Stomach (tissue), 9 donors: ENCODE measurements around the gene TEX10. TPM values are rescaled to one million over a fixed set of nuclear protein-coding genes. Genes with fewer than 3 reads are reported as not detected.
"Not testable (repeated sequence)": the region's sequence is repeated elsewhere in the genome, so short reads cannot be mapped to it uniquely, and the experiment has no call there.

Experiments used
- DNase-seq, 2 donors: peaks; one replicate each; pipeline versions ENCODE4 v3.0.0 to v3.0.0-alpha.2; 2013 to 2019
- H3K27ac ChIP-seq, 5 donors: fragments of 200-600 bp in 4 of 5; sonication (generic) in 4 of 5; one replicate each; pipeline ENCODE4 v1.5.1; 2013 to 2019; ENCODE audit warnings: mild to moderate bottlenecking in 1 of 5, moderate library complexity in 1 of 5
- H3K27me3 ChIP-seq, 3 donors: fragments of 200-600 bp; sonication (generic); one replicate each; pipeline ENCODE4 v1.5.1; 2017 to 2019; ENCODE audit warnings: mixed run types in 1 of 3
- H3K36me3 ChIP-seq, 4 donors: fragments of 200-600 bp; sonication (generic); 1 replicate in 3 of 4; 2 replicates in 1 of 4; pipeline ENCODE4 v1.5.1; 2016 to 2019
- H3K4me1 ChIP-seq, 4 donors: fragments of 200-600 bp; sonication (generic); one replicate each; pipeline ENCODE4 v1.5.1; 2016 to 2019
- H3K4me3 ChIP-seq, 4 donors: fragments of 200-600 bp; sonication (generic) in 3 of 4; one replicate each; pipeline ENCODE4 v1.5.1; 2016 to 2019; ENCODE audit warnings: mild to moderate bottlenecking in 1 of 4
- H3K9me3 ChIP-seq, 4 donors: fragments of 200-600 bp; sonication (generic); one replicate each; pipeline ENCODE4 v1.5.1; 2016 to 2019
- CTCF ChIP-seq, 7 experiments: fragments of 450-650 bp in 4 of 7; fragments of 200-600 bp in 3 of 7; sonication (generic) in 3 of 7; IDR thresholded peaks; one replicate each; pipeline ENCODE4 v1.5.1; 2016 to 2019; ENCODE audit warnings: antibody characterized with exemption in 7 of 7, control low read depth in 2 of 7, mild to moderate bottlenecking in 1 of 7
- EP300 ChIP-seq: sonication (generic); formaldehyde crosslinking; IDR thresholded peaks from one replicate; pipeline ENCODE4 v1.6.1; 2017; ENCODE audit warnings: antibody characterized with exemption
- POLR2A ChIP-seq, 4 donors: fragments of 450-650 bp; IDR thresholded peaks; one replicate each; pipeline ENCODE4 v1.6.1; 2016; ENCODE audit warnings: antibody characterized with exemption in 4 of 4, control low read depth in 2 of 4, mild to moderate bottlenecking in 1 of 4, moderate library complexity in 1 of 4
- POLR2AphosphoS5 ChIP-seq, 3 donors: sonication (generic); formaldehyde crosslinking; IDR thresholded peaks; one replicate each; pipeline ENCODE4 v1.6.1; 2016; ENCODE audit warnings: antibody characterized with exemption in 3 of 3
- WGBS, 5 donors: extraction: QIAGEN DNeasy Blood & Tissue Kit in 3 of 5; methylation state at CpG; one replicate each; pipeline versions ENCODE4 v1.1.5 to v1.1.7; 2013 to 2018; 5-methylcytosine and 5-hydroxymethylcytosine counted together
- intact Hi-C: fragments of 100-400 bp; cut with DNase I; formaldehyde crosslinking; loops from one replicate; pipeline ENCODE4 v1.15.1; 2023; ENCODE audit warnings: low total_unique reads
- polyA plus RNA-seq, 3 donors: library from polyadenylated mRNA; stranded (reverse); fragments of 200-250 nt; gene quantifications; one replicate each; pipeline ENCODE4 v1.2.3, GENCODE V29; 2013
- total RNA-seq, 5 donors: library from RNA; depleted of rRNA; stranded (reverse); fragments of >200 nt; gene quantifications; one replicate each; pipeline versions ENCODE4 v1.1.0 to v1.2.3, GENCODE V29; 2014 to 2016
- donor health status: healthy with polysubstance abuse.
- donor health status: Bipolar disorder and iron deficiency.
- donor health status: healthy.

Gene TEX10
- total and polyA plus RNA-seq, 8 donors = 4.9 to 44.9 (median 8.8) TPM

GRCh38 chr9:100350188-100350587 lies 2.6 kb downstream of the TEX10 start:
- H3K27ac ChIP-seq = no peak overlapping the region
- H3K27me3 ChIP-seq = no peaks in the 10 kb centered on the region
- peaks cover 13 to 39% (median 23%) of the 10 kb centered on the region in 4 donors for H3K4me1 ChIP-seq
- 91 to 100% (median 97%) methylated on average over 1 of the region's 1 CpG for WGBS, 5 donors
- intact Hi-C loops = no loop called here
- DNase-seq = no peak
- H3K4me3 ChIP-seq = no peak overlapping the region
- H3K9me3 ChIP-seq = no peaks in the 10 kb centered on the region
- TF ChIP-seq POLR2A (IDR thresholded peaks at IDR 0.05) (no peak), POLR2AphosphoS5 (IDR thresholded peaks at IDR 0.05) (no peak), EP300 (no peak), CTCF (IDR thresholded peaks at IDR 0.05) (no peak)
- H3K36me3 ChIP-seq = peaks cover 0 to 21% (median 13%) of the 10 kb centered on the region in 4 donors

GRCh38 chr9:100346836-100347235 lies 5.9 kb downstream of the TEX10 start:
- no peaks in the 10 kb centered on the region for H3K9me3 ChIP-seq
- no peak for TF ChIP-seq EP300
- TF ChIP-seq CTCF (IDR thresholded peaks at IDR 0.05) = no peak
- peak in 1 of 3 donors; percentile 34 for TF ChIP-seq POLR2AphosphoS5 (IDR thresholded peaks at IDR 0.05)
- TF ChIP-seq POLR2A (IDR thresholded peaks at IDR 0.05) = no peak
- WGBS, 5 donors = 62 to 81% (median 79%) methylated on average over 3 of the region's 3 CpGs
- peaks cover 0 to 23% (median 16%) of the 10 kb centered on the region in 4 donors for H3K36me3 ChIP-seq
- H3K4me1 ChIP-seq = peaks cover 12 to 29% (median 20%) of the 10 kb centered on the region in 4 donors
- DNase-seq = no peak
- intact Hi-C loops = no loop called here
- no peaks in the 10 kb centered on the region for H3K27me3 ChIP-seq
- H3K4me3 ChIP-seq = no peak overlapping the region
- H3K27ac ChIP-seq = peak overlapping the region in 1 of 5 donors; percentile 41

- Histone ChIP-seq H3K36me3 (peaks cover 3 to 34% (median 28%) of the 10 kb centered on the region in 4 donors), H3K9me3 (no peaks in the 10 kb centered on the region), H3K27me3 (no peaks in the 10 kb centered on the region), H3K4me1 (peaks cover 0 to 6% (median 0%) of the 10 kb centered on the region in 4 donors), H3K4me3 (no peak overlapping the region), H3K27ac (no peak overlapping the region)
- DNase-seq = no peak
- intact Hi-C loops = no loop called here
- WGBS, 5 donors = 96 to 100% (median 96%) methylated on average over 3 of the region's 3 CpGs
- no peak for TF ChIP-seq POLR2A (IDR thresholded peaks at IDR 0.05)
- TF ChIP-seq CTCF (IDR thresholded peaks at IDR 0.05) = no peak
- TF ChIP-seq POLR2AphosphoS5 (IDR thresholded peaks at IDR 0.05) = no peak
- TF ChIP-seq EP300 = no peak
These were observed 10.9 kb downstream of the TEX10 start for GRCh38 chr9:100341889-100342288.

- no peaks in the 10 kb centered on the region for H3K27me3 ChIP-seq
- peaks cover 3 to 18% (median 17%) of the 10 kb centered on the region in 4 donors for H3K36me3 ChIP-seq
- intact Hi-C loops = no loop called here
- no peak for TF ChIP-seq POLR2A (IDR thresholded peaks at IDR 0.05)
- TF ChIP-seq CTCF (IDR thresholded peaks at IDR 0.05) = no peak
- no peak for TF ChIP-seq EP300
- TF ChIP-seq POLR2AphosphoS5 (IDR thresholded peaks at IDR 0.05) = no peak
- H3K27ac ChIP-seq = no peak overlapping the region
- H3K4me1 ChIP-seq = peaks cover 0 to 6% (median 0%) of the 10 kb centered on the region in 4 donors
- H3K4me3 ChIP-seq = no peak overlapping the region
- DNase-seq = no peak
- no peaks in the 10 kb centered on the region for H3K9me3 ChIP-seq
- WGBS, 5 donors = 85 to 94% (median 92%) methylated on average over 2 of the region's 2 CpGs
These were observed 12.5 kb downstream of the TEX10 start for GRCh38 chr9:100340224-100340623.

- H3K4me3 ChIP-seq, DNase-seq, H3K9me3 ChIP-seq, intact Hi-C loops, H3K4me1 ChIP-seq, H3K27ac ChIP-seq, H3K27me3 ChIP-seq: not testable (repeated sequence)
- H3K36me3 ChIP-seq = peaks cover 3 to 18% (median 15%) of the 10 kb centered on the region in 4 donors
- 96 to 100% (median 98%) methylated on average over 5 of the region's 5 CpGs for WGBS, 5 donors
These were observed 14.0 kb downstream of the TEX10 start for GRCh38 chr9:100338736-100339135.
